HepG2 (cell line): ENCODE measurements around the gene CMPK2.

ENCODE experiments used
- CHD2 ChIP-seq: IDR thresholded peaks from 2 replicates; pipeline ENCODE4 v1.6.1; 2011; ENCODE audit warnings: low read depth, low read length, improper control_type of control experiment
- HDAC2 ChIP-seq: sonication (generic); formaldehyde crosslinking; IDR thresholded peaks from 2 replicates; pipeline ENCODE4 v1.4.0; 2020; ENCODE audit warnings: missing genetic modification reagents
- HNF1B ChIP-seq: sonication (generic); formaldehyde crosslinking; IDR thresholded peaks from 2 replicates; pipeline ENCODE4 v1.5.1; 2020; ENCODE audit warnings: mild to moderate bottlenecking, moderate library complexity, missing genetic modification reagents
- PHF20 ChIP-seq: sonication (generic); formaldehyde crosslinking; IDR thresholded peaks from 2 replicates; pipeline ENCODE4 v1.5.0; 2020; ENCODE audit warnings: mild to moderate bottlenecking, missing genetic modification reagents
- SATB2 ChIP-seq: sonication (generic); formaldehyde crosslinking; IDR thresholded peaks from 2 replicates; pipeline ENCODE4 v1.5.0; 2020; ENCODE audit warnings: missing genetic modification reagents
- XRCC5 ChIP-seq: fragments of 200-400 bp; formaldehyde crosslinking; optimal IDR thresholded peaks from 2 replicates; pipeline ENCODE3; 2017; ENCODE audit warnings: mild to moderate bottlenecking, low read length

- TF ChIP-seq HDAC2 (CRISPR knock-in tag) (no peak), HNF1B (no peak), SATB2 (CRISPR knock-in tag) (no peak), PHF20 (CRISPR knock-in tag) (no peak), XRCC5 (no peak), CHD2 (no peak)
These were observed 50.8 kb downstream of the CMPK2 start for GRCh38 chr2:6814869-6815268.
